Epithelial cell of proximal tubule (primary cell): Measurements from ENCODE around the gene DMRTA2. TPM values are rescaled to one million over a fixed set of nuclear protein-coding genes. Genes with fewer than 3 reads are reported as not detected.

ENCODE experiments used
- DNase-seq: peaks from one replicate; pipeline ENCODE4 v3.0.0-alpha.2; 2011; ENCODE audit warnings: low read depth
- H3K4me3 ChIP-seq: 2 replicates; pipeline ENCODE4 v1.5.1; 2011; ENCODE audit warnings: low read depth, mild to moderate bottlenecking, low read length
- total RNA-seq: library from RNA; depleted of rRNA; stranded (reverse); fragments of >200 nt; gene quantifications from 2 replicates; pipeline ENCODE4 v1.2.3, GENCODE V29; 2015
- TF ChIP-seq, protein P1 (sequence below): conservative IDR thresholded peaks from 2 replicates; pipeline ENCODE4 v1.5.1; 2012; ENCODE audit warnings: low read depth, mild to moderate bottlenecking, low read length

DMRTA2 gene
- total RNA-seq, 1 donor from 2014 or later = not detected

GRCh38 chr1:50424045-50424883 is 1.0 kb upstream of the DMRTA2 start:
- TF ChIP-seq, protein P1, sequence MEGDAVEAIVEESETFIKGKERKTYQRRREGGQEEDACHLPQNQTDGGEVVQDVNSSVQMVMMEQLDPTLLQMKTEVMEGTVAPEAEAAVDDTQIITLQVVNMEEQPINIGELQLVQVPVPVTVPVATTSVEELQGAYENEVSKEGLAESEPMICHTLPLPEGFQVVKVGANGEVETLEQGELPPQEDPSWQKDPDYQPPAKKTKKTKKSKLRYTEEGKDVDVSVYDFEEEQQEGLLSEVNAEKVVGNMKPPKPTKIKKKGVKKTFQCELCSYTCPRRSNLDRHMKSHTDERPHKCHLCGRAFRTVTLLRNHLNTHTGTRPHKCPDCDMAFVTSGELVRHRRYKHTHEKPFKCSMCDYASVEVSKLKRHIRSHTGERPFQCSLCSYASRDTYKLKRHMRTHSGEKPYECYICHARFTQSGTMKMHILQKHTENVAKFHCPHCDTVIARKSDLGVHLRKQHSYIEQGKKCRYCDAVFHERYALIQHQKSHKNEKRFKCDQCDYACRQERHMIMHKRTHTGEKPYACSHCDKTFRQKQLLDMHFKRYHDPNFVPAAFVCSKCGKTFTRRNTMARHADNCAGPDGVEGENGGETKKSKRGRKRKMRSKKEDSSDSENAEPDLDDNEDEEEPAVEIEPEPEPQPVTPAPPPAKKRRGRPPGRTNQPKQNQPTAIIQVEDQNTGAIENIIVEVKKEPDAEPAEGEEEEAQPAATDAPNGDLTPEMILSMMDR = no peak
- no peak for DNase-seq
- H3K4me3 ChIP-seq = no peak overlapping the region

DNA sequence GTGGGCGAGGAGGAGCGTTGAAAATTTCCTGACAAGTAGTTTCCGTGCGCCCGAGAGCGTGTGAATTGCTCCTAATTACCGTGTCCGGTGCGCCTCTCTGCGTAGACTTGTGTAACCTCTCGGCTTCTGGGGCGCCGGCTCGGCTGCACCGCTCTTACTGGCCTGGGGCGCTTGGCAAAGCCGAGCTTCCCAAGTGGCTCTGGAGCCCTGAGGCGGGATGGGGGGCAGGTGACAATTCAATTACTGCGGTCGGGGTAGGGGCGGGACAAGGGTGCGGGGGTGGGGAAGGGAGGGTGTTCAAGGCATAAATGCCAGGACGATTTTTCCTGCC is 392 bp upstream of the DMRTA2 start:
- H3K4me3 ChIP-seq = peak overlapping the region; percentile 2
- TF ChIP-seq, protein P1 = no peak
- DNase-seq = no peak

DNA sequence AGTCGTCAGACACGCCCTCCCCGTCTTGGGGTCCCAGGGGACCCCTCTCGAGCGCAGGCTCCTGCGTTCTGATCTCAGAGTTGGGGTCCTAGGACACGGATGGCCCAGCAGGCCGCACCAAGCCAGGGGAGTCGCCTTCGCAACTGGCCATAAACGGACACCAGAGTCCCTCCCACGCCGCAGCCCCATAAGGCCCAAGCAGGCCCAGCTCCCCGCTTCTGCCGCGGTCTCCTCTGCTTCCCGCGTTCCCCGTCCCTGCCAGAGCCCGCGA is 633 bp downstream of the DMRTA2 start:
- TF ChIP-seq, protein P1 = no peak
- no peak for DNase-seq
- H3K4me3 ChIP-seq = no peak overlapping the region

DNA sequence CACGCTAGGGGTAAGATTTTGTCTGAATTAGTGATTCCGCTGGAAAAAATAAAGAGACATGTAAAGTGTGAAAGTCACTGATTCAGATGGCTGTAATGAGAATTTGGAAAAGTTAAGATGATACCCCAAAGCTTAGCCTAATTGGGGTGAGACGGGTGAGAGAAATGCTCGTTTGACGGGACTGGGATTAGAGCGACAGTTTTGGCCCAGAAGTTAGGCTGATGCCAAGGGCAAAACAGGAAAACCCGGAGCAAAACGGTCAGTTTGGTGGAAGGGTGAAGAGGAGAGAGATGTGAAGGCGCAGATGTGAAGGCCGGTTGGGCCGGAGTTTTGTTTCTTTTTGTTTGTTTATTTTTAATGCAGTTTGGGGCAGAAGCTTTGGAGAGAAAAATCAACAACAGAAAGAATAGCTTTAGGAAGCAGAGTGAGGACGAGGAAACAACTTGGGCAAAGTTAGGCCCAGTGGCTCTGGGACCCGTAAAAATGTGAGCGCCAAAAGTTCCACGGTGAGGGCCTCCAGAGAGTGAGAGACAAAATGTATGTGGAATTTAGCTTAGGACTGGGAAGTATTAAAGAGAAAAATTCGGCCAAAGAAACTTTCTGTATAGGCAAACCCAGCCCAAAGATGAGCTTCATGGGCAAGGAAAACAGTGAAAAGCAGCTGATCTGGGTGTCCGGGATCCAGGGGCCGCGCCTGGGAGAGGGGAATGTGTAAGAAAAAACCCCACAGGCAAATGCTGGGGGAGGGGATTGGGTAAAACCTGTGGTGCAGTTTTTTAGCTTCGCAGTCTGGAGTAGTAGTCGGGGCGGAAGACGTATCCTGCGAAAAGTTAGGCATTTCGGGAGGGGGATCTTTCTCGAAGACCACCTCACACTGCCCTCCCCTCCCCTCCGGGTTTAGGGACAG is 1.2 kb downstream of the DMRTA2 start:
- TF ChIP-seq, protein P1 = no peak
- H3K4me3 ChIP-seq = no peak overlapping the region
- no peak for DNase-seq

- no peak overlapping the region for H3K4me3 ChIP-seq
- DNase-seq = no peak
- TF ChIP-seq, protein P1 = no peak
These were observed 1.9 kb downstream of the DMRTA2 start for GRCh38 chr1:50421366-50421748.

- TF ChIP-seq, protein P1 = no peak
- DNase-seq = no peak
- no peak overlapping the region for H3K4me3 ChIP-seq
These were observed 2.4 kb downstream of the DMRTA2 start for GRCh38 chr1:50420689-50421365.
